HL-60 (cell line): ENCODE measurements around the gene PTPRD.

Experiments
- POLR2AphosphoS5 ChIP-seq: IDR thresholded peaks from 2 replicates; pipeline ENCODE4 v1.6.1; 2012; ENCODE audit warnings: low read depth
- TF ChIP-seq, protein P1 (sequence below): IDR thresholded peaks from one replicate; pipeline ENCODE4 v1.5.1; 2011; ENCODE audit warnings: low read length, control low read depth, inconsistent platforms; ENCODE audit not compliant: insufficient read depth

DNA sequence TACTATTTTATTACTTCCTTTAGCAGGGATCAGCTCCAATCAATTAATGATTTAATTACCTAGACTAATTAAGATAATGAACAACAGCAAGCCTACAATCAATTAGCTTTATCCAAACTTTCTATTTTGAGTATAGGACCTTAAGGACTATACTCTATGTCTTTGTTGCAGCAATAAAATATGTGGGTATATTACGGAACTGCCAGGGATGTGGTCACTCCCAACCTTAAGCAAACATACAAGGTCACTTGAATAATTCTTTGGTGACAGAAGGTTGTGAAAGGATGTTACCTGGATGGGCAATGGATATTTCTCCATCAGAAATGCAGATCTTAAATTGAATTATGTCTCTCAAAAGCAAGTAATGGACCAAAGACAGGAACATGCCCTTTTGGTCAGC lies 1905.8 kb downstream of the PTPRD start:
- TF ChIP-seq, protein P1, sequence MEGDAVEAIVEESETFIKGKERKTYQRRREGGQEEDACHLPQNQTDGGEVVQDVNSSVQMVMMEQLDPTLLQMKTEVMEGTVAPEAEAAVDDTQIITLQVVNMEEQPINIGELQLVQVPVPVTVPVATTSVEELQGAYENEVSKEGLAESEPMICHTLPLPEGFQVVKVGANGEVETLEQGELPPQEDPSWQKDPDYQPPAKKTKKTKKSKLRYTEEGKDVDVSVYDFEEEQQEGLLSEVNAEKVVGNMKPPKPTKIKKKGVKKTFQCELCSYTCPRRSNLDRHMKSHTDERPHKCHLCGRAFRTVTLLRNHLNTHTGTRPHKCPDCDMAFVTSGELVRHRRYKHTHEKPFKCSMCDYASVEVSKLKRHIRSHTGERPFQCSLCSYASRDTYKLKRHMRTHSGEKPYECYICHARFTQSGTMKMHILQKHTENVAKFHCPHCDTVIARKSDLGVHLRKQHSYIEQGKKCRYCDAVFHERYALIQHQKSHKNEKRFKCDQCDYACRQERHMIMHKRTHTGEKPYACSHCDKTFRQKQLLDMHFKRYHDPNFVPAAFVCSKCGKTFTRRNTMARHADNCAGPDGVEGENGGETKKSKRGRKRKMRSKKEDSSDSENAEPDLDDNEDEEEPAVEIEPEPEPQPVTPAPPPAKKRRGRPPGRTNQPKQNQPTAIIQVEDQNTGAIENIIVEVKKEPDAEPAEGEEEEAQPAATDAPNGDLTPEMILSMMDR = no peak
- no peak for TF ChIP-seq POLR2AphosphoS5
